Aorta (tissue), 5 donors: ENCODE data around the gene SRGAP3. TPM values are rescaled to one million over a fixed set of nuclear protein-coding genes. Genes with fewer than 3 reads are reported as not detected.

Source experiments
- ATAC-seq: fragments of 200-7000 bp; cut with Tn5 transposase; one replicate; pipeline ENCODE4 v1.9.1; 2022; ENCODE audit warnings: moderate library complexity; ENCODE audit not compliant: low FRiP score
- DNase-seq, 2 donors: peaks; one replicate each; pipeline ENCODE4 v3.0.0-alpha.2; 2020
- H3K27ac ChIP-seq, 2 donors: one replicate each; pipeline ENCODE4 v1.5.1; 2013; ENCODE audit warnings: low read length in 2 of 2, mild to moderate bottlenecking in 2 of 2, moderate library complexity in 2 of 2, control low read depth in 1 of 2, inconsistent platforms in 1 of 2, low read depth in 1 of 2
- H3K27me3 ChIP-seq, 2 donors: one replicate each; pipeline ENCODE4 v1.6.1; 2013; ENCODE audit warnings: control low read depth in 1 of 2, low read length in 1 of 2, mild to moderate bottlenecking in 1 of 2, moderate library complexity in 1 of 2; ENCODE audit not compliant: insufficient read depth in 2 of 2, control insufficient read depth in 1 of 2
- H3K36me3 ChIP-seq, 2 donors: one replicate each; pipeline ENCODE4 v1.6.1; 2013; ENCODE audit warnings: control low read depth in 1 of 2, low read length in 1 of 2, mild to moderate bottlenecking in 1 of 2; ENCODE audit not compliant: insufficient read depth in 2 of 2, control insufficient read depth in 1 of 2
- H3K4me1 ChIP-seq, 2 donors: one replicate each; pipeline ENCODE4 v1.6.1; 2013; ENCODE audit warnings: low read length in 2 of 2, control low read depth in 1 of 2, mild to moderate bottlenecking in 1 of 2, moderate library complexity in 1 of 2; ENCODE audit not compliant: insufficient read depth in 2 of 2, control insufficient read depth in 1 of 2
- H3K4me3 ChIP-seq, 2 donors: one replicate each; pipeline ENCODE4 v1.5.1; 2013; ENCODE audit warnings: low read length in 2 of 2, control low read depth in 1 of 2, mild to moderate bottlenecking in 1 of 2
- H3K9me3 ChIP-seq: one replicate; pipeline ENCODE4 v1.6.1; 2013; ENCODE audit warnings: mild to moderate bottlenecking, low read length; ENCODE audit not compliant: control insufficient read depth
- WGBS, 2 donors: extraction: QIAGEN DNeasy Blood & Tissue Kit; methylation state at CpG; one replicate each; pipeline ENCODE4 v1.1.7; 2013; 5-methylcytosine and 5-hydroxymethylcytosine counted together
- intact Hi-C, 2 donors: fragments of 100-400 bp; cut with DNase I; formaldehyde crosslinking; loops; one replicate each; pipeline versions ENCODE4 v1.14.2 to v1.15.0; 2022
- polyA plus RNA-seq, 2 donors: library from polyadenylated mRNA; stranded (reverse); fragments of 200-250 nt; gene quantifications; one replicate each; pipeline ENCODE4 v1.2.3, GENCODE V29; 2013
- total RNA-seq, 2 donors: library from RNA; stranded (reverse); fragmentation: NEBNext Ultra II Directional; extraction: Animal tissue kit (Norgen Biotek cat#: 25700); gene quantifications; one replicate each; pipeline ENCODE4 v1.2.1, GENCODE V29; 2021
- donor health status: healthy with polysubstance abuse.
- donor health status: Bipolar disorder and iron deficiency.
- donor health status: DM: no; HTN: no; CAD: no.
- donor health status: DM: no; HTN: no; CAD: no.
- donor health status: DM: yes; HTN: yes; CAD: no.

The SRGAP3 gene
- total and polyA plus RNA-seq, 4 donors: 0.26 to 11.7 (median 1.3) TPM

DNA sequence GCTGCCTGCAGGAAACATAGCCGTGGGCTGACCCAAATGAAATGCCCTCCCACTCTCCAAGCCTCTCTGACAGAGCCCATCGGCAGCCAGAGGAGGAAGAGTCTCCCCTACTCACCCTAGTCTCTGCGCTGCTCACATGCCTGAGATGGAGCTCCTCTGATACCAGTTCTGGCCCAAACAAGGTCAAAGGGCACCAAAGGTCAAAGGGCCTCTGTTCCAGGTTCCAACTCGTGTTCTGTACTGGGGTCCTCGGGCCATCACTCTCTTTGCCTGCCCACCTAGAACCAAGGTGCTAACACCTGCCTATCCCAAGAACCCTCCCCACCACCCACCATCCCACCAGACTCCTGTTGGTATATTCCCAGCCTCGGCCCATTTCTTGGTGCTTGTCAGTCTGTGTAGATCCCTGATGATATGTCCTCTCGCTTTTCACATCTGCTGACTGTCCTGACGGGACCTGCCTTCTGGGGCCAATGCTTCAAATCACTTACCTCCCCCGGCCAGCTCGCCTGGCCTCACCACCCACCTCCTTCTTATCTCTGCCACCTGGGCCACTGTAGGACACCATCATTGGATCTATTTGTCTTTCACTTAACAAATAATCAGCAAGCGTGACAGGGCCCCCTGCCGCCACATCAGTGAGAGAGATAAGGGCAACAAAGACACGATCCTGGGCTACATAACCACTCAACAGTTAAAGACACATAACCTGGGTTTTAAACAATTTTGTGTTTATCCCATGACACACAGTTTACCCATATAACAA, 90.4 kb downstream of the SRGAP3 start:
- intact Hi-C loops: no loop called here
- Histone ChIP-seq H3K9me3 (no peaks in the 10 kb centered on the region), H3K27ac (no peak overlapping the region), H3K4me1 (no peaks in the 10 kb centered on the region), H3K4me3 (no peak overlapping the region), H3K27me3 (no peaks in the 10 kb centered on the region), H3K36me3 (no peaks in the 10 kb centered on the region)
- ATAC-seq (no peak), DNase-seq (no peak)
- 95 to 96% methylated on average over 13 of the region's 13 CpGs for WGBS, 2 donors

DNA sequence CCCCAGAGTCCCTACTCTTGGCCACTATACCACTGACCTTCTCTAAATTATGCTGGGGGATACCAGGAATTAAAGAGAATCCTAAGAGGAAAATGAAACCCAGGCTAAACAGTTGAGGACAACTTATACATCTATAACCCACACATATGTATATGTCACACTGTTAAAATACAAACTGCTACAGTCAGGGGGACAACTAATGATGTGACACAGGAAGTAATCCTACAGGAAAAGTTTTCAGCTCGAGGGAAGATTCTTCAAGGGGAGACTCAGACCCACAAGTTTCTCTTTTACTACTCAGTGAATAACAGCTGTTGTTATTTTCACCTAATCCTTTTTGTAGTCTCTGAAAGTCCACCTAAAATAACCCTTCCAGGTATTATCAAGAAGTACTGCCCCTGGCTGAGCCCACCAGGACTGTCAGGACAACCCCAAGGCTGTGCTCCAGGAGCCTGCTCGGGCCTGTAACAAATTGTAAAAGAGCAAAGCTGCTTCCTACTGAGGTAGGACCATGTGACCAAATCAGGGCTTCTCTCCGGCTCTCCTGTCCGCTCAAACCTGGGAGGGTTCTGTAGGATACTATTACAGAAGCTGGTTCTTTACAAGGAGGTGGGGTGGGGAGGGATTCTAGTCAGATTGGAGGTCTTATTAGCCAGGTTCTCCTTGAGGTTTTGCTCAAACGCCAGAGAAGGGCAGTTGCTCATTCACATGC, 91.6 kb downstream of the SRGAP3 start:
- no peaks in the 10 kb centered on the region for H3K4me1 ChIP-seq

DNA sequence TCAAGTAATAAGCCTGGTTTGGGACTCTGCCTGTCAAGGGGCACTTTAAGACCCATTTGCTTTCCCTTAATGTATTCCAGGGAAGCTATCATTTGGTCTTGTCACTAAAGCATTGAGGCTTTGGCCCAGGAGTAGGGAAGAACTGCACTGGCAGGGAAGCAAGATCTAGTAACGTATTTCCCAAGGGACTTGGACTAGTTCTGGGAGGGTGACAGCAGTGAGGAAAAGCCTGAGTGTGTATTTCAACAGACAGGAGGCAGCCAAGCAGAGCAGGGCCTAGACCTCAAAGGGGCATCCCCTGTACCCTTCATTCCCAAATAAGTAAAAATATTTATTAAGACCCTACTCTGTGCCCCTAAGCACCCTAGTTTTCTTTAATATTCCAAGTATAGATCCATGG, 92.8 kb downstream of the SRGAP3 start:
- H3K4me1 ChIP-seq: no peaks in the 10 kb centered on the region
- H3K9me3 ChIP-seq: no peaks in the 10 kb centered on the region
- no peaks in the 10 kb centered on the region for H3K27me3 ChIP-seq
- H3K27ac ChIP-seq: no peak overlapping the region
- 64 to 66% methylated on average over 1 of the region's 1 CpG for WGBS, 2 donors
- intact Hi-C loops: no loop called here
- no peak for ATAC-seq
- no peak overlapping the region for H3K4me3 ChIP-seq
- H3K36me3 ChIP-seq: no peaks in the 10 kb centered on the region
- no peak for DNase-seq

More for the DNA sequence above, 91.6 kb downstream of the SRGAP3 start:
- Histone ChIP-seq H3K27ac (no peak overlapping the region), H3K4me3 (no peak overlapping the region), H3K9me3 (no peaks in the 10 kb centered on the region), H3K27me3 (no peaks in the 10 kb centered on the region), H3K36me3 (no peaks in the 10 kb centered on the region)
- 93 to 95% methylated on average over 5 of the region's 5 CpGs for WGBS, 2 donors
- ATAC-seq: no peak
- no peak for DNase-seq
- intact Hi-C loops: no loop called here

DNA sequence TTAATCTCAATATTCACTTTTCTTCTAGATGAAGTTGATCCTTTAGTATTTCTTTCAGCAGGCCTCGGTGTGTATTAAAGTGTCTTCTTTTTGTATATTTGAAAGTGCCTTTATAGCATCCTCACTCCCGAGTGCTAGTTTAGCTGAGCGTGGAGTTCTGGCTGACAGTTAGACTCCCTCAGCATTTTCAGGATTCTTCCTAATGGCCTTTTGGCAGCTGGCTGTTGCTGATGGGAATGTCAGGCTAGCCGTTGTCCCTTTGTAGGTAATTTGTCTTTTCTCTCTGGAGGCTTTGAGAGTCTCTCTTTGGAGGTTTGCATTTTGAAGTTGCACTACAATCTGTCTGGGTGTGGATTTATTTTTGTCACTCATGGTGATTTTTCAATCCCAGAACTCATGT, 94.4 kb downstream of the SRGAP3 start:
- H3K9me3 ChIP-seq: peaks cover 1% of the 10 kb centered on the region
- no peaks in the 10 kb centered on the region for H3K27me3 ChIP-seq
- intact Hi-C loops: no loop called here
- WGBS, 2 donors: 92 to 98% methylated on average over 4 of the region's 4 CpGs
- H3K36me3 ChIP-seq: no peaks in the 10 kb centered on the region
- H3K27ac ChIP-seq: no peak overlapping the region
- DNase-seq (no peak), ATAC-seq (no peak)
- H3K4me1 ChIP-seq: no peaks in the 10 kb centered on the region
- H3K4me3 ChIP-seq: no peak overlapping the region

DNA sequence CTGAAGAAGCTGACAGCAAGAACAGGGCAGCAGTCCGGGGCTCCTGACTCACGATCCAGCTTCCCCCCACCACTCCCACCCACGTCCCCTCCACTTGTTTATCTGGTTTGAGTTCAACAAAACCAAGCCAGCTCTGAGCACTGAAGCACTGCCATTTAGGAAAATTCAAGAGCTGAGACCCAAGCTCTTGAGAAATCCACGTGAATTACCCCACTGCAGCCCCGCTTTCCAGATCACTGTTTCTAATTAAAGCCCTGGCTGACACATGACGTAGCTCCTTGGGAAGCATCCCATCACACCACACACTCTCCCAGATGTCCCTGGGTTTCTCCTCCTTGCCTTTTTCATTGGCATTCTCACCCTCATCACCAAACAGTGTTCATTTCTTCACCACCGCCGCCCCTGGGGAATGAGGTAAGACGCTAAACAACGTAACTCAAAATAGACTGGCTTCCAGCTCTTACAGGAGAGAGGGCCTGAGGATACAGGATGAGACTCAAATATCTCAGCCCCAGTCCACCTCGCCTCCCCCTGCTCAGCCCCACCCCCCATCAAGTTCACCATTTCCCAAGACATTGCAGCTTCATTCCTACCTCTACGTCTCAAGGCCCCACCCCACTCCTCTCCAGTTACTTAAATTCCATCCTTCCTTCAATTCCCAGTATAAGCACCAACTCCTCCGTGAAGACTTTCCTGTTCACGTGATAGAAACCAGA, 95.4 kb downstream of the SRGAP3 start:
- DNase-seq (no peak), ATAC-seq (peak; percentile 62)
- no peak overlapping the region for H3K27ac ChIP-seq
- H3K4me1 ChIP-seq: no peaks in the 10 kb centered on the region
- H3K9me3 ChIP-seq: peaks cover 1% of the 10 kb centered on the region
- H3K36me3 ChIP-seq: no peaks in the 10 kb centered on the region
- H3K4me3 ChIP-seq: no peak overlapping the region
- H3K27me3 ChIP-seq: no peaks in the 10 kb centered on the region
- intact Hi-C loops: no loop called here
- WGBS, 2 donors: 31 to 44% methylated on average over 14 of the region's 14 CpGs

DNA sequence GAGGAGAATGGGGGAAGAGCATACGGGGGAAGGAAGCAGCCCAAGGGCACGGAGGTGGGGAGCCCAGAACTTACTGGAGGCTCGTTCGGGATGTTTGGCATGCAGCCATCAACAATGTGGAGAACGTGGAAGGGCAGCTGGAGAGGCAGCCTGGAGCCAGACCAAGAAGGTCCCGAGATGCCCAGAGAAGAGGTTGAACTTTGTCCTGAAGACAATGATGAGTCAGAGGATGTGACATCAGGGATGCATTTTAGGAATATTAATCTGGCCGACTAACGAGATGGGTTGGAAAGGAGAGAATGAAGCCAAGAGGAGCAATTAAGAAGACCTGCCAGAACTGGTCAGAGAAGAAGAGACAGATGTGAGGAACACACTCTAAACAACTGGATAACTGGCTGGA, 98.2 kb downstream of the SRGAP3 start:
- ATAC-seq (no peak), DNase-seq (no peak)
- H3K27ac ChIP-seq: no peak overlapping the region
- peaks cover 1% of the 10 kb centered on the region for H3K9me3 ChIP-seq
- intact Hi-C loops: no loop called here
- no peaks in the 10 kb centered on the region for H3K36me3 ChIP-seq
- WGBS, 2 donors: 91 to 93% methylated on average over 8 of the region's 8 CpGs
- H3K4me1 ChIP-seq: no peaks in the 10 kb centered on the region
- H3K4me3 ChIP-seq: no peak overlapping the region
- no peaks in the 10 kb centered on the region for H3K27me3 ChIP-seq

DNA sequence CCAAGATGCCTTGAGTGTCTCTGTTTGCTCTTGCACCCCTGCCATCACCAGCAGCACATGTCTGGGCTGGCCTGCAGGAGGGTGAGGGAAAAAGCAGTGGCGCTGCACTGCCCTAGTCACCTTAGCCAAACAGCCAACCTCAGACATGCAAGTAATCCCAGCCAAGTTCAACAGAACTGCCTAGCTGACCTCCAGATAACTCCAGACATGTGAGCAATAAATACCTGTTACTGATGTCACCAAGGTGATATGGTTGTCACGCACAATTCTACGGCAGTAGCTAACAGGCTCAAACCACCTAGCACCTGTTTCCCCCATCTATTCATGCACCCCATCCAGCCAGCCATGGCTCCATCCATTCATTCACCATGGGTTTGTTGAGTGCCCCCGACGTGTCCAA, 99.9 kb downstream of the SRGAP3 start:
- H3K4me1 ChIP-seq: no peaks in the 10 kb centered on the region
- ATAC-seq: no peak
- no peak overlapping the region for H3K4me3 ChIP-seq
- intact Hi-C loops: no loop called here
- no peaks in the 10 kb centered on the region for H3K27me3 ChIP-seq
- H3K9me3 ChIP-seq: peaks cover 1% of the 10 kb centered on the region
- no peak overlapping the region for H3K27ac ChIP-seq
- 95 to 97% methylated on average over 5 of the region's 5 CpGs for WGBS, 2 donors
- no peak for DNase-seq
- no peaks in the 10 kb centered on the region for H3K36me3 ChIP-seq

DNA sequence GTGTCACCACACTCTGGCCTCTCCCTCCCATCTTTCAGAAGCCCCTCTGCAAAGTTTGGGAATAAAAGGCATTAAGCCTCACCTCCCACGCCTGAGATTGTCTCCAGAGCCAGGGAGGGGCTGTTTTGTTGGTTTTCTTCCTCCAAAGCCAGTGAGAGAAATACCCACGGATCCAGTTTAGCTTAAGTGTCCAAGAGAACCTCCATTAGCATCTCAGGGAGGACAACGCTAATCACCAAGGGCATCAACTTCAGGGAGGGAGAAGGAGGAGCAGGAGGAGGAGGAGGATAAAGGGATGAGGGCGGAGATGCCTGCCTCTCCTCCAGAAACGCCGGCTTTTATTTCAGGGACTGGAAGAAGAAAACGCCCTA, 101.6 kb downstream of the SRGAP3 start:
- H3K27ac ChIP-seq: no peak overlapping the region
- no peak for ATAC-seq
- no peaks in the 10 kb centered on the region for H3K4me1 ChIP-seq
- H3K4me3 ChIP-seq: no peak overlapping the region
- H3K36me3 ChIP-seq: no peaks in the 10 kb centered on the region
- 87 to 90% methylated on average over 7 of the region's 7 CpGs for WGBS, 2 donors
- DNase-seq: no peak
- intact Hi-C loops: no loop called here
- no peaks in the 10 kb centered on the region for H3K27me3 ChIP-seq
- peaks cover 1% of the 10 kb centered on the region for H3K9me3 ChIP-seq
